ENCODE data around the gene ASCC3.

The ASCC3 gene

DNA sequence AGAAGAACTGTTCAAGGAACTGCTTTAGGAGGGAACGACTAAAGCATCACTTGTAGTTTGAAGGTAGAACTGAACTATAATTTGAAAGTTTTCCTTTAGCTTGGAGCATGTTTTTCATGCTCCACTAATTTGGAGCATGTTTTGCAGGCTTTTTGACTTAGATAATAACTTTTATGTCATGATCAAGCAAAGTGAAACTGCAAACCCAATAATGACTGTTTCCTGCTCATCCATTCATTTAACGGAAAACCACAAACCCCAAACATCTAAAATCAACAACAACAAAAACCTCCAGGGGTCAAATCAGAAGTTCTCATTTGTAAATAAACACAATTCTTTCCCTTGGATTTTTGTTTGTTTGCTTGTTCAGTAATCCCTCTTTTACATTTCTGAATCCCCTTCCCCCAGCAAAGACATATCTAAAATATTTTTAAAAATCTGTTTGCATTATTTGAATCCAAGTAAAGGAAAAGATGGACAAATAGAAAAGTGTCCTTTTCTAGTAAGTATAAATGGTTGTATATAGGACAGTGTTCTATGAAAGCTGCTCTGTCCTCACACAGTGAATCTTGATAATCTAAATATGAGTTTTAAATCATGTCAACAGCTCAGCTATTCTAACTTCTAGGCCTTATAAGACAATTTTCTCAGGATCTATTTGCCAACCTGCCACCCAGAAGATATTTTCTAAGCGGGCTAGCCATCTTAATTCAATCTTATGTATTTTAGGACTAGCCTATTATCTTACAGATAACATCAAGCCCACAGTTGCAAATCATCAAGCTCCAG is 419.0 kb downstream of the ASCC3 start:
- DNase-seq: no peak

DNA sequence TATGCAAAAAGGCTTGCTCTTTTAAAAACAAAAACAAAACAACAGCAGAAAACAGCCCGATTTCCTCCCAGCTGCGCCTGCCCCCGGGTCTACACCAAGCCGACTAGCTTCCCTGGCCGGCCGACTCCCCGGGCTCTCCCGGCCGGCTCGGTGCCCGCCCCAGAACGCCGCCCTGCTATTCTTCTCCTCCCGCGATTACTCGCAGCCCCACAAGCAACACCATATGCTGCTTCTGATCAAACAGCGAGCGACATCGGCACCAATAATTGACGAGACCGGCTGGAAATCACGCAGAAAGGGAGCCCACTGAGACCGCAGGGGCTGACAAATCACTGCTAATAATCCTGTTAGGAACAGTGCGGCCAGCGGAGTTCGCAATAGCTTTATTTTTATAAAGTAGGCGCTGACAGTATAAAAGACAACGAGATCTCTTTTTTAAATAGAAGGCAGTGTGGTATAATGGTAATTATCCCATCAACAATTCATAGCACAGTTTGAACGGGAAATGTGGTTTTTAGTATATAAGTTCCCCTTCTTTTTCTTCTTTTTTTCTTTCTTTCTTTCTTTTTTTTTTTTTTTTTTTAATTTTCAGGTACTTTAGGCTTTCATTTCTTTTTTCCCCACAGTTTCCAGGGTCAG is 419.7 kb downstream of the ASCC3 start:
- DNase-seq: peak; percentile 73

DNA sequence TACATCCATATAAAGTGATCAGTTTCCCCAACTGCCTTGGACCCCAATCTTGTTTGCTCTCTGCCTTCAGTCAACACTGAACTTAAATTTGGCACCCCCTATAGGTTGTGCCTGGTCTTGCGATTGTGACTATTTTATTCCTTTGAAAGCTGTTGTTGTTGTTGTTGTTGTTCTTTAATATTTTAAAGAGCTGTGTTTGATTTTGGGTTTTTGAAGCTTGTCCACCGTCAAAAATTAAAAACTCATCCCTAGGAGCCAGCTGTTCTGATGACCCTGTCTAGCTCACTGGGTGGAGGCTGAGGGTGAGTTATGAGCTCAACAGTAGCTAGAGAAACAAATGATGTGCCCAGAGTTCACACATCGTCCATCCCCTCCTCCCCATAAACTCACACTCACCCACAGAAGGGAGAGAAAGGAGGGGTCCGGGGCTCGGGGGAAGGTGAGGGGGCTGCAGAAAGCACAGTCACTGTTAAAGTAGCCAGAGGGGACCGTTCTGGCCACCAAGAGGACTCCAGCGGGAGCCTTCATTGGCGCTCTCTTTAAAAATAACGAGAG is 420.4 kb downstream of the ASCC3 start:
- DNase-seq: no peak

DNA sequence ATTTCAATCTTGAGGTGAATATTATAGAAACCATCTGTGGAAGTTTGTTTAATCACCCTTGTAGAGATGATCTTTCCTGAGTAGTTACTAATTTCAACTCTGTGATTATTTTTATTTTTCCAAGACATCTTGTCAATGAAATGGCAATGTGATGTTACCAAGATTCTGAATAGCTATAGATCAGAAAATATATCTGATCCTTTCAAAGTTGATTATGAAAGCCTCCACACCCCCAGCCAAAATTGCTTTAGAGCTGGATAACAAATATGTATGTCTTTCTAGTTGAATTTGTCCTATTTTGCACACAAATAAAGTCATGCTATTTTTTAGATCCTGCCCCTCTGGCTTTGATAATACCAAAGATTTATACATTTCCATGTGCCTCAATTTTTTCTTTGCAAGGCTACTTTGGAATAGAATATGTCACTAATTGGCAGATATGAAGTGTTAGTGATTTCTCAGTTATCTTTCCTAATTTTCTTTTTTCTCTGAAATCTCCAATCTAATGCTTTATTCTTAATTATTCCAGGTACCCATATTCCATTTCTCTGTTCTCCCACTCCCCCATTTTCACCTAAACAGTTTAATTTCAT is 421.4 kb downstream of the ASCC3 start:
- DNase-seq: no peak

DNA sequence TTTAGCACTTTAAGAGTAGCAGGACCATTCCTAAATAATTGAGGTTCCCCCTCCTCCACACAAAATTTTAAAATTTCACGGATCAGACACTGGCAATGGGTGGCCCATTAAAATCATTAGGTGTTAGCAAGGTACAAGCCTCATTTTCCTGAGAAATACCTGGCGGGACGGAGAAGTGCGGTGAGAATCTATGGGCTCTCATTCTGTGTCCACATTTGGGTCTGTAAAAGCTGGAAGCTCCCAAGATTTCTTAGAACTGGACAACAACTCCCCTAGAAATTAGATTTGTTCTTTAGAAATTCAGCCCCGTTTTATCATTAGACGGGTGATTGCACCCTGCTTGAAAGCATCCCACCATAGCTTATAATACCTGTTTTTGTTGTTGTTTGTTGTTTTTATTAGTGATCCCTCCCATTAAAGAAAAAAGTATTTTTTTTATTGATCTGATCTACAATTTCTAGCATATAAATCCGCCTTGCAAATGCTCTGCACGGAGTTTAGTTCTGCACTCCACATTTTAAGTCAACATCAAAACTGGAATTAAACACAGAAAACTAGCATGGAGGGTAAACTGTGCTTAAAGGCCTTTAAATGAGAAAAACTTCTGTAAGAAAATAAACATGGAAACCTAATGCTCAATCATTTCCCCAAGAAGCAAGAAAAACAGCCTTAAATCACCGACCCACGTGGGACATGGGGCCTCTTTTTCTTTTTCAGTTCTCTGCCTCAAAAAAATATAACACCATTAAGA is 422.1 kb downstream of the ASCC3 start:
- peak; percentile 53 for DNase-seq

Data from fibroblast of skin of right quadriceps (primary cell).